HCT116 (cell line): ENCODE data around the gene LHX2. TPM values are rescaled to one million over a fixed set of nuclear protein-coding genes. Genes with fewer than 3 reads are reported as not detected.

Experiments used
- ATAC-seq: fragments of 200-7000 bp; cut with Tn5 transposase; 2 replicates; pipeline ENCODE4 v1.9.1; 2020; ENCODE audit warnings: mild to moderate bottlenecking, moderate library complexity
- BruUV-seq: library from RNA; stranded (reverse); fragments of 400-500 nt; replicated peaks from 2 replicates; lab custom pipeline; 2021; lab: Mats Ljungman, UMichigan
- CTCF ChIA-PET: fragments of 300-600 bp; sonication (Branson Sonifier 250); formaldehyde crosslinking; loops from one replicate; lab custom pipeline; 2021; ENCODE audit warnings: antibody characterized with exemption; lab: Charles Lee
- POLR2A ChIA-PET: fragments of 300-600, 350-600 bp; sonication (Branson Sonifier 250); formaldehyde crosslinking; loops from one replicate; lab custom pipeline; 2021; ENCODE audit warnings: antibody characterized with exemption; lab: Charles Lee
- RAD21 ChIA-PET, 2 experiments: fragments of 300-600 bp; sonication (Branson Sonifier 250); formaldehyde crosslinking; loops; one replicate each; lab custom pipeline; 2023; ENCODE audit warnings: low total read pairs in 2 of 2; ENCODE audit not compliant: uncharacterized antibody in 2 of 2, unreplicated experiment in 2 of 2, low non-redundant PET in 1 of 2; lab: Charles Lee
- DNase-seq: peaks from one replicate; pipeline ENCODE4 v3.0.0-alpha.2; 2010; ENCODE audit warnings: low read depth, low spot score
- H2AFZ ChIP-seq: fragments of 200-600 bp; shearing (Covaris generic), sonication (generic); 2 replicates; pipeline ENCODE4 v1.6.1; 2017; ENCODE audit warnings: low read depth, mixed run types, mixed read lengths, antibody characterized with exemption, low read length; ENCODE audit not compliant: poor library complexity, severe bottlenecking
- H3K27ac ChIP-seq: 2 replicates; pipeline ENCODE4 v1.5.1; 2012; ENCODE audit warnings: low read depth, low read length
- H3K27me3 ChIP-seq: fragments of 200-600 bp; sonication (generic); 2 replicates; pipeline ENCODE4 v1.6.1; 2016; ENCODE audit warnings: mixed run types, low read length, mixed read lengths; ENCODE audit not compliant: insufficient read depth
- H3K36me3 ChIP-seq, 2 experiments: fragments of 200-500 bp in 1 of 2; fragments of 200-600 bp in 1 of 2; sonication (Bioruptor generic) in 1 of 2; sonication (generic) in 1 of 2; 2 replicates each; pipeline versions ENCODE4 v1.5.1 to v1.6.1; 2014 to 2016; ENCODE audit warnings: low read length in 2 of 2, inconsistent platforms in 1 of 2, mixed read lengths in 1 of 2, mixed run types in 1 of 2; ENCODE audit not compliant: insufficient read depth in 2 of 2, control insufficient read depth in 1 of 2
- H3K4me1 ChIP-seq, 2 experiments: fragments of 200-600 bp in 1 of 2; sonication (generic) in 1 of 2; 2 replicates each; pipeline versions ENCODE4 v1.5.1 to v1.6.1; 2012 to 2017; ENCODE audit warnings: low read length in 2 of 2, inconsistent platforms in 1 of 2, mild to moderate bottlenecking in 1 of 2, mixed read lengths in 1 of 2, mixed run types in 1 of 2, moderate library complexity in 1 of 2; ENCODE audit not compliant: insufficient read depth in 2 of 2, control insufficient read depth in 1 of 2
- H3K4me2 ChIP-seq: fragments of 200-600 bp; sonication (generic); 2 replicates; pipeline ENCODE4 v1.6.1; 2017; ENCODE audit warnings: mixed run types, low read length, mixed read lengths
- H3K4me3 ChIP-seq, 2 experiments: fragments of 200-600 bp in 1 of 2; sonication (generic) in 1 of 2; replicated peaks in 1 of 2; 2 replicates each; pipeline ENCODE4 v1.5.1; 2011 to 2016; ENCODE audit warnings: low read length in 2 of 2, control low read depth in 1 of 2, low read depth in 1 of 2, mild to moderate bottlenecking in 1 of 2, mixed read lengths in 1 of 2, mixed run types in 1 of 2
- H3K79me2 ChIP-seq: fragments of 200-600 bp; sonication (generic); 2 replicates; pipeline ENCODE4 v1.6.1; 2017; ENCODE audit warnings: mild to moderate bottlenecking, mixed run types, low read length, moderate library complexity, mixed read lengths; ENCODE audit not compliant: insufficient read depth
- H3K9ac ChIP-seq: fragments of 200-600 bp; sonication (generic); 2 replicates; pipeline ENCODE4 v1.6.1; 2016; ENCODE audit warnings: low read length, mixed read lengths
- H3K9me2 ChIP-seq: fragments of 200-600 bp; sonication (generic), shearing (Covaris generic); 2 replicates; pipeline ENCODE4 v1.6.1; 2017; ENCODE audit warnings: mixed run types, mild to moderate bottlenecking, moderate library complexity; ENCODE audit not compliant: insufficient read depth
- H3K9me3 ChIP-seq, 2 experiments: fragments of 200-500 bp in 1 of 2; fragments of 200-600 bp in 1 of 2; sonication (Bioruptor generic) in 1 of 2; sonication (generic) in 1 of 2; 2 replicates each; pipeline ENCODE4 v1.6.1; 2014 to 2017; ENCODE audit warnings: low read length in 2 of 2, mixed read lengths in 2 of 2, inconsistent platforms in 1 of 2, low read depth in 1 of 2, mild to moderate bottlenecking in 1 of 2, mixed run types in 1 of 2, moderate library complexity in 1 of 2; ENCODE audit not compliant: control insufficient read depth in 1 of 2, insufficient read depth in 1 of 2
- H4K20me1 ChIP-seq: fragments of 200-600 bp; sonication (generic), shearing (Covaris generic); 2 replicates; pipeline ENCODE4 v1.6.1; 2017; ENCODE audit warnings: mixed run types, mild to moderate bottlenecking, moderate library complexity; ENCODE audit not compliant: insufficient read depth
- CEBPB ChIP-seq: IDR thresholded peaks from 2 replicates; pipeline ENCODE4 v1.6.1; 2012; ENCODE audit warnings: low read depth
- EGR1 ChIP-seq: IDR thresholded peaks from 2 replicates; pipeline ENCODE4 v1.6.1; 2012; ENCODE audit warnings: low read depth
- ELF1 ChIP-seq: IDR thresholded peaks from 2 replicates; pipeline ENCODE4 v1.6.1; 2012; ENCODE audit warnings: low read depth, borderline replicate concordance
- EZH2phosphoT487 ChIP-seq: fragments of 200-600 bp; IDR thresholded peaks from 2 replicates; pipeline ENCODE4 v1.6.1; 2018; ENCODE audit warnings: antibody characterized with exemption, borderline replicate concordance
- FOSL1 ChIP-seq: IDR thresholded peaks from 2 replicates; pipeline ENCODE4 v1.6.1; 2012; ENCODE audit warnings: low read depth
- POLR2AphosphoS5 ChIP-seq: IDR thresholded peaks from 2 replicates; pipeline ENCODE4 v1.6.1; 2011; ENCODE audit warnings: mild to moderate bottlenecking, low read depth, low read length, moderate library complexity
- RAD21 ChIP-seq: IDR thresholded peaks from 2 replicates; pipeline ENCODE4 v1.6.1; 2012; ENCODE audit warnings: low read depth, mild to moderate bottlenecking
- SP1 ChIP-seq: IDR thresholded peaks from 2 replicates; pipeline ENCODE4 v1.6.1; 2012; ENCODE audit warnings: low read depth
- SRF ChIP-seq: IDR thresholded peaks from 2 replicates; pipeline ENCODE4 v1.6.1; 2012; ENCODE audit warnings: low read depth
- TCF7L2 ChIP-seq: IDR thresholded peaks from 2 replicates; pipeline ENCODE4 v1.7.0; 2011; ENCODE audit warnings: borderline replicate concordance, inconsistent platforms; ENCODE audit not compliant: insufficient read depth, insufficient read length; ENCODE audit errors: extremely low read depth
- YY1 ChIP-seq: IDR thresholded peaks from 2 replicates; pipeline ENCODE4 v1.6.1; 2011; ENCODE audit warnings: low read length, low read depth, moderate library complexity, mild to moderate bottlenecking; ENCODE audit not compliant: insufficient replicate concordance; ENCODE audit errors: extremely low read depth
- intact Hi-C: fragments of 100-400 bp; cut with micrococcal nuclease; formaldehyde crosslinking; loops from 2 replicates; pipeline ENCODE4 v1.10.0; 2022
- total RNA-seq: library from RNA; stranded (reverse); gene quantifications from one replicate; pipeline ENCODE4 v1.2.1, GENCODE V29; 2021; ENCODE audit not compliant: unreplicated experiment
- TF ChIP-seq, protein P1 (sequence below), 3 experiments: fragments of 200-600 bp in 1 of 3; sonication (generic) in 1 of 3; IDR thresholded peaks in 2 of 3; conservative IDR thresholded peaks in 1 of 3; 2 replicates each; pipeline ENCODE4 v1.5.1; 2012 to 2017; ENCODE audit warnings: low read depth in 2 of 3, low read length in 2 of 3, antibody characterized with exemption in 1 of 3, borderline replicate concordance in 1 of 3, control low read depth in 1 of 3, mild to moderate bottlenecking in 1 of 3, mixed read lengths in 1 of 3, mixed run types in 1 of 3, moderate library complexity in 1 of 3; ENCODE audit not compliant: insufficient read depth in 1 of 3
- TF ChIP-seq, protein P2 (sequence below): IDR thresholded peaks from 2 replicates; pipeline ENCODE4 v1.6.1; 2012; ENCODE audit warnings: low read depth

The LHX2 gene
- total RNA-seq, 1 experiment from 2014 or later = 10.2 TPM

DNA sequence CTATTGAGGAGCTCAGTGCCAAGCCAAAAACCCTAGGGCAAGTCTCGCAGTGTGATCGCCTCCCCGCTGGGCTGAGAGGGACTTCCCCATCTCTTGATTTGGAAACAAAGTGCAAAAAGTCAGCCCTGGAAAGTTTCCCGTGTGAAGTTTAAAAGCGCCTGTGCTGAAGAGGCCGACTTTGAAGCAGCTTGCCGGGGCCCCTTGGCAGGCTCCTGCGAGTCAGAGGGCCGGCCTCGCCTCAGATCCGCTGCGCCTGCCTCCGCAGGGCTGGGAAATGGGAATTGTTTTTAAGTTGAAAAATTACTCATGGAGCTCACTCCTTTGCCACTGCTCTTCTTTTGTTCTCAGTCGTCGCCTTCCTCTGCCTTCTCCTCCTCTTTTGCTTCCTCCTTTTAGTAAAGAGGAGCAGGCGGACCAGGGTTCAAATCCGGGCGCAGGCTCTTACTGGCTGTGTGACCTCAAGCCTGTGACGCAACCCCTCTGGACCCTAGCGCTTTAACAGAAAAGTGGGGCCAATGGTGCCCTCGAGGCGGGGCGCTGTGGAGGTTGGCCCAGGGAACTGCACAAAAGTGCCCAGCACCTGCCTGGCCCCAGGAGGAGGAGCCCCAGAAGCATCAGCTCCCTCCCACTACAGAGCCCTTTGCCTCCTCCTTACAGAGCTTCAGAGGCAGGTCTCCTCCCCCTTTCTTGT, 14.7 kb upstream of the LHX2 start:
- H3K27me3 ChIP-seq = peaks cover 39% of the 10 kb centered on the region
- H3K9me3 ChIP-seq = no peaks in the 10 kb centered on the region
- intact Hi-C loops = no loop called here
- H3K4me3 ChIP-seq = no peak overlapping the region
- peaks cover 0 to 3% of the 10 kb centered on the region in 2 experiments; a peak in 1 of 4 replicates for H3K4me1 ChIP-seq
- no peak for DNase-seq
- no peak overlapping the region for H3K9ac ChIP-seq
- no peaks in the 10 kb centered on the region for H3K36me3 ChIP-seq
- CTCF ChIA-PET = no interaction called here
- ATAC-seq = peak; percentile 38; the same call in 1 of the 2 replicates
- no peaks in the 10 kb centered on the region for H4K20me1 ChIP-seq
- BruUV-seq = no TSS peak
- no peak for TF ChIP-seq SRF
- TF ChIP-seq EZH2phosphoT487 = no peak
- no peak for TF ChIP-seq CEBPB
- TF ChIP-seq FOSL1 = no peak
- TF ChIP-seq TCF7L2 = no peak
- TF ChIP-seq, protein P1, sequence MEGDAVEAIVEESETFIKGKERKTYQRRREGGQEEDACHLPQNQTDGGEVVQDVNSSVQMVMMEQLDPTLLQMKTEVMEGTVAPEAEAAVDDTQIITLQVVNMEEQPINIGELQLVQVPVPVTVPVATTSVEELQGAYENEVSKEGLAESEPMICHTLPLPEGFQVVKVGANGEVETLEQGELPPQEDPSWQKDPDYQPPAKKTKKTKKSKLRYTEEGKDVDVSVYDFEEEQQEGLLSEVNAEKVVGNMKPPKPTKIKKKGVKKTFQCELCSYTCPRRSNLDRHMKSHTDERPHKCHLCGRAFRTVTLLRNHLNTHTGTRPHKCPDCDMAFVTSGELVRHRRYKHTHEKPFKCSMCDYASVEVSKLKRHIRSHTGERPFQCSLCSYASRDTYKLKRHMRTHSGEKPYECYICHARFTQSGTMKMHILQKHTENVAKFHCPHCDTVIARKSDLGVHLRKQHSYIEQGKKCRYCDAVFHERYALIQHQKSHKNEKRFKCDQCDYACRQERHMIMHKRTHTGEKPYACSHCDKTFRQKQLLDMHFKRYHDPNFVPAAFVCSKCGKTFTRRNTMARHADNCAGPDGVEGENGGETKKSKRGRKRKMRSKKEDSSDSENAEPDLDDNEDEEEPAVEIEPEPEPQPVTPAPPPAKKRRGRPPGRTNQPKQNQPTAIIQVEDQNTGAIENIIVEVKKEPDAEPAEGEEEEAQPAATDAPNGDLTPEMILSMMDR (IDR thresholded peaks at IDR 0.05 in 2 of 3, conservative IDR thresholded peaks at IDR 0.05 in 1 of 3; ENCODE audit: borderline replicate concordance in 1 of 3, insufficient read depth in 1 of 3, low read depth in 2 of 3, low read length in 2 of 3) = no peak
- TF ChIP-seq, protein P2, sequence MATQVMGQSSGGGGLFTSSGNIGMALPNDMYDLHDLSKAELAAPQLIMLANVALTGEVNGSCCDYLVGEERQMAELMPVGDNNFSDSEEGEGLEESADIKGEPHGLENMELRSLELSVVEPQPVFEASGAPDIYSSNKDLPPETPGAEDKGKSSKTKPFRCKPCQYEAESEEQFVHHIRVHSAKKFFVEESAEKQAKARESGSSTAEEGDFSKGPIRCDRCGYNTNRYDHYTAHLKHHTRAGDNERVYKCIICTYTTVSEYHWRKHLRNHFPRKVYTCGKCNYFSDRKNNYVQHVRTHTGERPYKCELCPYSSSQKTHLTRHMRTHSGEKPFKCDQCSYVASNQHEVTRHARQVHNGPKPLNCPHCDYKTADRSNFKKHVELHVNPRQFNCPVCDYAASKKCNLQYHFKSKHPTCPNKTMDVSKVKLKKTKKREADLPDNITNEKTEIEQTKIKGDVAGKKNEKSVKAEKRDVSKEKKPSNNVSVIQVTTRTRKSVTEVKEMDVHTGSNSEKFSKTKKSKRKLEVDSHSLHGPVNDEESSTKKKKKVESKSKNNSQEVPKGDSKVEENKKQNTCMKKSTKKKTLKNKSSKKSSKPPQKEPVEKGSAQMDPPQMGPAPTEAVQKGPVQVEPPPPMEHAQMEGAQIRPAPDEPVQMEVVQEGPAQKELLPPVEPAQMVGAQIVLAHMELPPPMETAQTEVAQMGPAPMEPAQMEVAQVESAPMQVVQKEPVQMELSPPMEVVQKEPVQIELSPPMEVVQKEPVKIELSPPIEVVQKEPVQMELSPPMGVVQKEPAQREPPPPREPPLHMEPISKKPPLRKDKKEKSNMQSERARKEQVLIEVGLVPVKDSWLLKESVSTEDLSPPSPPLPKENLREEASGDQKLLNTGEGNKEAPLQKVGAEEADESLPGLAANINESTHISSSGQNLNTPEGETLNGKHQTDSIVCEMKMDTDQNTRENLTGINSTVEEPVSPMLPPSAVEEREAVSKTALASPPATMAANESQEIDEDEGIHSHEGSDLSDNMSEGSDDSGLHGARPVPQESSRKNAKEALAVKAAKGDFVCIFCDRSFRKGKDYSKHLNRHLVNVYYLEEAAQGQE = no peak
- no peak for TF ChIP-seq POLR2AphosphoS5
- no peak for TF ChIP-seq EGR1
- TF ChIP-seq ELF1 = no peak
- no peak for TF ChIP-seq YY1
- no peak for TF ChIP-seq RAD21
- no peak for TF ChIP-seq SP1
- no peak overlapping the region for H3K4me2 ChIP-seq
- RAD21 ChIA-PET = no interaction called here
- no peaks in the 10 kb centered on the region for H3K9me2 ChIP-seq
- H3K79me2 ChIP-seq = no peaks in the 10 kb centered on the region
- H3K27ac ChIP-seq = no peak overlapping the region
- POLR2A ChIA-PET = no interaction called here
- H2AFZ ChIP-seq = no peak overlapping the region
